Skeletal muscle satellite cell (primary cell): ENCODE data around the gene SDK1.

Experiments used
- H3K27me3 ChIP-seq: 2 replicates; pipeline ENCODE4 v1.7.0; 2013; ENCODE audit warnings: low read length; ENCODE audit not compliant: control insufficient read depth, insufficient read depth
- H3K36me3 ChIP-seq: 2 replicates; pipeline ENCODE4 v1.7.0; 2013; ENCODE audit warnings: mild to moderate bottlenecking, control low read depth, low read length; ENCODE audit not compliant: insufficient read depth
- H3K4me1 ChIP-seq: 2 replicates; pipeline ENCODE4 v1.7.0; 2013; ENCODE audit warnings: low read length; ENCODE audit not compliant: control insufficient read depth, insufficient read depth
- H3K4me2 ChIP-seq: 2 replicates; pipeline ENCODE4 v1.7.0; 2013; ENCODE audit warnings: mild to moderate bottlenecking, low read length
- H3K4me3 ChIP-seq: 2 replicates; pipeline ENCODE4 v1.7.0; 2013; ENCODE audit warnings: low read length
- H3K9ac ChIP-seq: 2 replicates; pipeline ENCODE4 v1.7.0; 2013; ENCODE audit warnings: mild to moderate bottlenecking, low read depth, low read length, moderate library complexity
- H3K9me3 ChIP-seq: replicated peaks from 2 replicates; pipeline ENCODE4 v1.7.0; 2013; ENCODE audit warnings: mild to moderate bottlenecking, control low read depth, low read length

Gene SDK1

GRCh38 chr7:3271298-3271697 lies 29.8 kb upstream of the SDK1 start:
- no peaks in the 10 kb centered on the region for H3K27me3 ChIP-seq
- H3K4me3 ChIP-seq: no peak overlapping the region
- no peaks in the 10 kb centered on the region for H3K36me3 ChIP-seq
- H3K4me2 ChIP-seq: no peak overlapping the region
- no peak overlapping the region for H3K9ac ChIP-seq
- H3K9me3 ChIP-seq: no peaks in the 10 kb centered on the region
- H3K4me1 ChIP-seq: peaks cover 20% of the 10 kb centered on the region

- H3K9me3 ChIP-seq: no peaks in the 10 kb centered on the region
- H3K4me1 ChIP-seq: peaks cover 18% of the 10 kb centered on the region
- H3K36me3 ChIP-seq: no peaks in the 10 kb centered on the region
- no peak overlapping the region for H3K4me3 ChIP-seq
- no peak overlapping the region for H3K4me2 ChIP-seq
- H3K9ac ChIP-seq: no peak overlapping the region
- no peaks in the 10 kb centered on the region for H3K27me3 ChIP-seq
Observed at GRCh38 chr7:3272691-3273141, 28.3 kb upstream of the SDK1 start.

GRCh38 chr7:3274131-3274530 lies 26.9 kb upstream of the SDK1 start:
- Histone ChIP-seq H3K27me3 (peaks cover 3% of the 10 kb centered on the region), H3K9ac (no peak overlapping the region), H3K4me3 (no peak overlapping the region), H3K9me3 (no peaks in the 10 kb centered on the region), H3K36me3 (no peaks in the 10 kb centered on the region), H3K4me2 (no peak overlapping the region), H3K4me1 (peaks cover 9% of the 10 kb centered on the region)

GRCh38 chr7:3277604-3278572 lies 23.2 kb upstream of the SDK1 start:
- no peaks in the 10 kb centered on the region for H3K36me3 ChIP-seq
- no peak overlapping the region for H3K9ac ChIP-seq
- H3K4me3 ChIP-seq: no peak overlapping the region
- no peak overlapping the region for H3K4me2 ChIP-seq
- peaks cover 3% of the 10 kb centered on the region for H3K4me1 ChIP-seq
- no peaks in the 10 kb centered on the region for H3K9me3 ChIP-seq
- H3K27me3 ChIP-seq: peaks cover 11% of the 10 kb centered on the region

GRCh38 chr7:3279147-3279818 lies 21.8 kb upstream of the SDK1 start:
- Histone ChIP-seq H3K9me3 (no peaks in the 10 kb centered on the region), H3K4me3 (no peak overlapping the region), H3K4me1 (no peaks in the 10 kb centered on the region), H3K9ac (no peak overlapping the region), H3K27me3 (peaks cover 11% of the 10 kb centered on the region), H3K36me3 (no peaks in the 10 kb centered on the region), H3K4me2 (no peak overlapping the region)

- no peak overlapping the region for H3K4me3 ChIP-seq
- no peaks in the 10 kb centered on the region for H3K36me3 ChIP-seq
- no peak overlapping the region for H3K4me2 ChIP-seq
- H3K27me3 ChIP-seq: peaks cover 11% of the 10 kb centered on the region
- H3K9ac ChIP-seq: no peak overlapping the region
- H3K4me1 ChIP-seq: no peaks in the 10 kb centered on the region
- no peaks in the 10 kb centered on the region for H3K9me3 ChIP-seq
Observed at GRCh38 chr7:3280445-3280844, 20.6 kb upstream of the SDK1 start.

GRCh38 chr7:3280946-3281656 lies 20.0 kb upstream of the SDK1 start:
- Histone ChIP-seq H3K4me3 (no peak overlapping the region), H3K9ac (no peak overlapping the region), H3K9me3 (no peaks in the 10 kb centered on the region), H3K36me3 (no peaks in the 10 kb centered on the region), H3K27me3 (peaks cover 11% of the 10 kb centered on the region), H3K4me1 (no peaks in the 10 kb centered on the region), H3K4me2 (no peak overlapping the region)

- H3K4me1 ChIP-seq: no peaks in the 10 kb centered on the region
- no peak overlapping the region for H3K9ac ChIP-seq
- H3K4me3 ChIP-seq: no peak overlapping the region
- no peaks in the 10 kb centered on the region for H3K9me3 ChIP-seq
- H3K4me2 ChIP-seq: no peak overlapping the region
- H3K36me3 ChIP-seq: no peaks in the 10 kb centered on the region
- peaks cover 11% of the 10 kb centered on the region for H3K27me3 ChIP-seq
Observed at GRCh38 chr7:3282457-3282856, 18.6 kb upstream of the SDK1 start.

- H3K36me3 ChIP-seq: no peaks in the 10 kb centered on the region
- H3K4me1 ChIP-seq: no peaks in the 10 kb centered on the region
- no peaks in the 10 kb centered on the region for H3K9me3 ChIP-seq
- H3K9ac ChIP-seq: no peak overlapping the region
- no peak overlapping the region for H3K4me2 ChIP-seq
- peaks cover 11% of the 10 kb centered on the region for H3K27me3 ChIP-seq
- H3K4me3 ChIP-seq: no peak overlapping the region
Observed at GRCh38 chr7:3283130-3283704, 17.8 kb upstream of the SDK1 start.

GRCh38 chr7:3285652-3286051 lies 15.4 kb upstream of the SDK1 start:
- Histone ChIP-seq H3K4me1 (no peaks in the 10 kb centered on the region), H3K9me3 (no peaks in the 10 kb centered on the region), H3K27me3 (no peaks in the 10 kb centered on the region), H3K4me3 (no peak overlapping the region), H3K9ac (no peak overlapping the region), H3K36me3 (no peaks in the 10 kb centered on the region), H3K4me2 (no peak overlapping the region)

GRCh38 chr7:3289996-3290395 lies 11.1 kb upstream of the SDK1 start:
- Histone ChIP-seq H3K4me3 (no peak overlapping the region), H3K27me3 (peaks cover 20% of the 10 kb centered on the region), H3K4me2 (no peak overlapping the region)

More at GRCh38 chr7:3289996-3290395, 11.1 kb upstream of the SDK1 start:
- Histone ChIP-seq H3K9me3 (no peaks in the 10 kb centered on the region), H3K4me1 (no peaks in the 10 kb centered on the region), H3K9ac (no peak overlapping the region), H3K36me3 (no peaks in the 10 kb centered on the region)
